ENCODE measurements around the gene EML3. TPM values are rescaled to one million over a fixed set of nuclear protein-coding genes. Genes with fewer than 3 reads are reported as not detected.
"Not testable (repeated sequence)": the region's sequence is repeated elsewhere in the genome, so short reads cannot be mapped to it uniquely, and the experiment has no call there.

EML3 gene
- total and polyA plus RNA-seq, 2 of the 8 experiments (the other 6 are each of a cell fraction or from before 2014, with no cell fraction given) = 19.2 to 29.9 TPM

GRCh38 chr11:62585356-62585755 is 27.2 kb downstream of the EML3 start:
- DNase-seq (ENCODE audit: low read depth in 1 of 2, low spot score in 2 of 2); H2BK20ac ChIP-seq (ENCODE audit: low read length); H3K14ac ChIP-seq (ENCODE audit: insufficient read length); H2BK15ac ChIP-seq (ENCODE audit: low read length); FAIRE-seq; H3K4me1 ChIP-seq (replicated peaks in 1 of 4; ENCODE audit: control insufficient read depth in 3 of 4, insufficient read depth in 4 of 4, low read length in 3 of 4); H2BK120ac ChIP-seq (replicated peaks; ENCODE audit: low read depth, low read length); H3K27ac ChIP-seq (ENCODE audit: low read depth, low read length); H3K18ac ChIP-seq (ENCODE audit: extremely low read depth, low read length); H4K91ac ChIP-seq (replicated peaks; ENCODE audit: insufficient read length, low read length); H3K23ac ChIP-seq (ENCODE audit: insufficient read length); H3K9ac ChIP-seq (replicated peaks in 1 of 4; ENCODE audit: extremely low read depth in 1 of 4, low read depth in 3 of 4, low read length in 3 of 4); H2BK5ac ChIP-seq (ENCODE audit: low read depth, low read length); H4K20me1 ChIP-seq (replicated peaks in 1 of 2; ENCODE audit: control insufficient read depth in 1 of 2, insufficient read depth in 2 of 2, low read length in 2 of 2); H3K23me2 ChIP-seq (ENCODE audit: low read depth, low read length); H2AK5ac ChIP-seq (ENCODE audit: low read depth, low read length); H4K5ac ChIP-seq (ENCODE audit: insufficient read length, low read depth, low read length); H3K4me2 ChIP-seq (ENCODE audit: insufficient read depth in 1 of 2, low read depth in 2 of 2, low read length in 2 of 2); H4K8ac ChIP-seq (ENCODE audit: extremely low read depth, insufficient read depth, low read length); H3K4me3 ChIP-seq (ENCODE audit: extremely low read depth in 1 of 4, insufficient read depth in 2 of 4, low read depth in 3 of 4, low read length in 4 of 4); H2BK12ac ChIP-seq (ENCODE audit: low read depth, low read length); H3K4ac ChIP-seq (replicated peaks; ENCODE audit: insufficient read length, low read depth, low read length); H3K9me3 ChIP-seq (ENCODE audit: insufficient read depth in 2 of 2, low read depth in 1 of 2, low read length in 1 of 2); H3K27me3 ChIP-seq (replicated peaks in 1 of 4; ENCODE audit: control insufficient read depth in 3 of 4, extremely low read depth in 1 of 4, insufficient read depth in 3 of 4, low read length in 3 of 4); H2AFZ ChIP-seq (ENCODE audit: low read length); H3K56ac ChIP-seq (replicated peaks; ENCODE audit: insufficient read length, low read depth, low read length); H3K79me1 ChIP-seq (ENCODE audit: low read depth, low read length): not testable (repeated sequence)
- ChIA-PET POLR2A (ENCODE audit: partially characterized antibody) (interaction anchor here (0.6 to 9.7 kb wide), 4 partner anchors 12 to 37 kb away, joined by 3 to 167 read pairs (median 4); partner anchors contain the start of genes B3GAT3 and EEF1G), CTCF (ENCODE audit: partially characterized antibody) (interaction anchor here (0.7 to 1.4 kb wide), 4 partner anchors 10 to 191 kb away, joined by 3 to 4 read pairs (median 3); no protein-coding TSS in a partner anchor)
- peaks cover 0 to 11% of the 10 kb centered on the region in 2 experiments; a peak in 1 of 4 replicates for H3K79me2 ChIP-seq (ENCODE audit: control insufficient read depth in 1 of 2, insufficient read depth in 2 of 2, low read length in 2 of 2)
- peaks cover 0 to 40% (median 9%) of the 10 kb centered on the region in 4 experiments; a peak in 7 of 8 replicates for H3K36me3 ChIP-seq (ENCODE audit: control insufficient read depth in 2 of 4, insufficient read depth in 4 of 4, low read length in 3 of 4)
- 95% methylated on average over 7 of the region's 7 CpGs; no CpG with 5 or more reads in 1 of the 2 experiments for WGBS, 2 experiments (ENCODE audit: extremely low coverage in 1 of 2, insufficient coverage in 1 of 2, insufficient read length in 1 of 2, insufficient replicate concordance in 2 of 2, low coverage in 1 of 2, low lambda C conversion rate in 2 of 2, missing lambda C conversion rate in 1 of 2)

DNA sequence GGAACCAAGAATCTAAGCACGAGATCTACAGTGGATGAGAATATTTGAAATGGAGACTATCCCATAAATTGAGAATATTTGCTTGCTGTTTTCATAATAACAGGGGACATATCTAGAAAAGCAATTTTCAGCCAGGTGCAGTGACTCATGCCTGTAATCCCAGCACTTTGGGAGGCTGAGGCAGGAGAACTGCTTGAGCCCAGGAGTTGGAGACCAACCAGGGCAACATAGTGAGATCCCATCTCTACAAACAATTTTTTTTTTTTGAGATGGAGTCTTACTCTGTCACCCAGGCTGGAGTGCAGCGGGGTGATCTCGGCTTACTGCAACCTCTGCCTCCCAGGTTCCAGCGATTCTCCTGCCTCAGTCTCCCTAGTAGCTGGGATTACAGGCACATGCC is 30.8 kb downstream of the EML3 start:
- DNase-seq (ENCODE audit: low read depth in 1 of 2, low spot score in 2 of 2); H3K79me1 ChIP-seq (ENCODE audit: low read depth, low read length); H2BK120ac ChIP-seq (replicated peaks; ENCODE audit: low read depth, low read length); H3K56ac ChIP-seq (replicated peaks; ENCODE audit: insufficient read length, low read depth, low read length); FAIRE-seq; H3K23me2 ChIP-seq (ENCODE audit: low read depth, low read length); H2BK5ac ChIP-seq (ENCODE audit: low read depth, low read length); H3K14ac ChIP-seq (ENCODE audit: insufficient read length); H4K91ac ChIP-seq (replicated peaks; ENCODE audit: insufficient read length, low read length); H2BK15ac ChIP-seq (ENCODE audit: low read length); H2BK20ac ChIP-seq (ENCODE audit: low read length); H3K4me2 ChIP-seq (ENCODE audit: insufficient read depth in 1 of 2, low read depth in 2 of 2, low read length in 2 of 2); H3K9ac ChIP-seq (replicated peaks in 1 of 4; ENCODE audit: extremely low read depth in 1 of 4, low read depth in 3 of 4, low read length in 3 of 4); H4K8ac ChIP-seq (ENCODE audit: extremely low read depth, insufficient read depth, low read length); H3K4me3 ChIP-seq (ENCODE audit: extremely low read depth in 1 of 4, insufficient read depth in 2 of 4, low read depth in 3 of 4, low read length in 4 of 4); H3K4me1 ChIP-seq (replicated peaks in 1 of 4; ENCODE audit: control insufficient read depth in 3 of 4, insufficient read depth in 4 of 4, low read length in 3 of 4); H4K5ac ChIP-seq (ENCODE audit: insufficient read length, low read depth, low read length); H2BK12ac ChIP-seq (ENCODE audit: low read depth, low read length); H3K79me2 ChIP-seq (ENCODE audit: control insufficient read depth in 1 of 2, insufficient read depth in 2 of 2, low read length in 2 of 2); H3K27ac ChIP-seq (ENCODE audit: low read depth, low read length); H3K18ac ChIP-seq (ENCODE audit: extremely low read depth, low read length); H3K9me3 ChIP-seq (ENCODE audit: insufficient read depth in 2 of 2, low read depth in 1 of 2, low read length in 1 of 2); H3K4ac ChIP-seq (replicated peaks; ENCODE audit: insufficient read length, low read depth, low read length); H4K20me1 ChIP-seq (replicated peaks in 1 of 2; ENCODE audit: control insufficient read depth in 1 of 2, insufficient read depth in 2 of 2, low read length in 2 of 2); H3K27me3 ChIP-seq (replicated peaks in 1 of 4; ENCODE audit: control insufficient read depth in 3 of 4, extremely low read depth in 1 of 4, insufficient read depth in 3 of 4, low read length in 3 of 4); H2AFZ ChIP-seq (ENCODE audit: low read length); H3K23ac ChIP-seq (ENCODE audit: insufficient read length); H2AK5ac ChIP-seq (ENCODE audit: low read depth, low read length): not testable (repeated sequence)
- H3K36me3 ChIP-seq (ENCODE audit: control insufficient read depth in 2 of 4, insufficient read depth in 4 of 4, low read length in 3 of 4) = peaks cover 7 to 25% (median 11%) of the 10 kb centered on the region in 4 experiments
- 100% methylated on average over 4 of the region's 4 CpGs; no CpG with 5 or more reads in 1 of the 2 experiments for WGBS, 2 experiments (ENCODE audit: extremely low coverage in 1 of 2, insufficient coverage in 1 of 2, insufficient read length in 1 of 2, insufficient replicate concordance in 2 of 2, low coverage in 1 of 2, low lambda C conversion rate in 2 of 2, missing lambda C conversion rate in 1 of 2)
- CTCF ChIA-PET (ENCODE audit: partially characterized antibody) = interaction anchor here (0.6 kb wide), 1 partner anchor 266 kb away, joined by 3 read pairs; no protein-coding TSS in a partner anchor
- POLR2A ChIA-PET (ENCODE audit: partially characterized antibody) = interaction anchor here (0.9 to 1.8 kb wide), 4 partner anchors 10 to 12 kb away, joined by 3 to 11 read pairs (median 6); partner anchors contain the start of gene TUT1
